ENCODE results near the gene KRTAP10-1. TPM values are rescaled to one million over a fixed set of nuclear protein-coding genes. Genes with fewer than 3 reads are reported as not detected.

KRTAP10-1 gene
- total RNA-seq, 2 experiments from 2014 or later, result 0.13 TPM; not detected in 1

GRCh38 chr21:44579833-44580144 lies 39.8 kb upstream of the KRTAP10-1 start:
- intact Hi-C loops (cut with micrococcal nuclease; ENCODE audit: unreplicated experiment), result no loop called here
- no peaks in the 10 kb centered on the region for H4K20me1 ChIP-seq (ENCODE audit: insufficient read depth, low read length)
- POLR2A ChIA-PET, result no interaction called here
- H3K36me3 ChIP-seq (ENCODE audit: insufficient read depth, low read length), result no peaks in the 10 kb centered on the region
- BruUV-seq (replicated peaks), result no TSS peak
- H3K27ac ChIP-seq (ENCODE audit: low read depth, low read length, poor library complexity, severe bottlenecking), result no peak overlapping the region
- CTCF ChIA-PET (ENCODE audit: unreplicated experiment), result no interaction called here
- H3K9me3 ChIP-seq (ENCODE audit: low read length), result peaks cover 10% of the 10 kb centered on the region; the same call in 1 of the 2 replicates
- no peak overlapping the region for H2AFZ ChIP-seq (ENCODE audit: low read length)
- no peak overlapping the region for H3K4me2 ChIP-seq (ENCODE audit: low read length)
- no peaks in the 10 kb centered on the region for H3K9me2 ChIP-seq (ENCODE audit: insufficient read depth, low read length)
- no peak overlapping the region for H3K4me3 ChIP-seq (ENCODE audit: low read depth, low read length, poor library complexity, severe bottlenecking)
- no peaks in the 10 kb centered on the region for H3K4me1 ChIP-seq (ENCODE audit: insufficient read depth, low read length, poor library complexity, severe bottlenecking)
- TF ChIP-seq CTCF (conservative IDR thresholded peaks at IDR 0.05; ENCODE audit: low read length), result no peak
- TF ChIP-seq EZH2phosphoT487 (IDR thresholded peaks at IDR 0.05; ENCODE audit: borderline replicate concordance, low read depth, low read length), result no peak
- H3K79me2 ChIP-seq (ENCODE audit: insufficient read depth, low read depth, low read length), result no peaks in the 10 kb centered on the region
- no peak for DNase-seq (ENCODE audit: low spot score)

- DNase-seq (ENCODE audit: low spot score), result no peak
- no TSS peak for BruUV-seq (replicated peaks)
- POLR2A ChIA-PET, result no interaction called here
Measured at GRCh38 chr21:44579056-44579832, 39.2 kb upstream of the KRTAP10-1 start.

More at GRCh38 chr21:44579056-44579832, 39.2 kb upstream of the KRTAP10-1 start:
- intact Hi-C loops (cut with micrococcal nuclease; ENCODE audit: unreplicated experiment), result no loop called here
- no peak overlapping the region for H3K4me2 ChIP-seq (ENCODE audit: low read length)
- H3K4me1 ChIP-seq (ENCODE audit: insufficient read depth, low read length, poor library complexity, severe bottlenecking), result no peaks in the 10 kb centered on the region
- H2AFZ ChIP-seq (ENCODE audit: low read length), result no peak overlapping the region
- no peaks in the 10 kb centered on the region for H3K36me3 ChIP-seq (ENCODE audit: insufficient read depth, low read length)
- TF ChIP-seq EZH2phosphoT487 (IDR thresholded peaks at IDR 0.05; ENCODE audit: borderline replicate concordance, low read depth, low read length), result no peak
- no peak for TF ChIP-seq CTCF (conservative IDR thresholded peaks at IDR 0.05; ENCODE audit: low read length)
- no peaks in the 10 kb centered on the region for H3K9me2 ChIP-seq (ENCODE audit: insufficient read depth, low read length)
- no peak overlapping the region for H3K27ac ChIP-seq (ENCODE audit: low read depth, low read length, poor library complexity, severe bottlenecking)
- H4K20me1 ChIP-seq (ENCODE audit: insufficient read depth, low read length), result no peaks in the 10 kb centered on the region
- no peak overlapping the region for H3K4me3 ChIP-seq (ENCODE audit: low read depth, low read length, poor library complexity, severe bottlenecking)
- H3K79me2 ChIP-seq (ENCODE audit: insufficient read depth, low read depth, low read length), result no peaks in the 10 kb centered on the region
- CTCF ChIA-PET (ENCODE audit: unreplicated experiment), result no interaction called here
- H3K9me3 ChIP-seq (ENCODE audit: low read length), result peaks cover 10% of the 10 kb centered on the region; the same call in 1 of the 2 replicates

All from OCI-LY7 (cell line).